Heart right ventricle (tissue), 16 donors: ENCODE results near the gene MED14. TPM values are rescaled to one million over a fixed set of nuclear protein-coding genes. Genes with fewer than 3 reads are reported as not detected.

Experiments
- ATAC-seq, 8 donors: fragments of 200-7000 bp; cut with Tn5 transposase; one replicate each; pipeline ENCODE4 v1.9.1; 2020; ENCODE audit warnings: mild to moderate bottlenecking in 8 of 8, moderate library complexity in 8 of 8, moderate number of reproducible peaks in 1 of 8
- DNase-seq, 2 donors: peaks; one replicate each; pipeline ENCODE4 v3.0.0-alpha.2; 2020
- H3K27ac ChIP-seq, 10 donors: fragments of 200-600 bp; sonication (generic) in 2 of 10; one replicate each; pipeline versions ENCODE4 v1.5.0 to v1.8.0; 2020 to 2022; ENCODE audit warnings: mild to moderate bottlenecking in 3 of 10
- H3K27me3 ChIP-seq, 7 donors: fragments of 200-600 bp; one replicate each; pipeline ENCODE4 v1.8.0; 2021 to 2022; ENCODE audit warnings: mild to moderate bottlenecking in 2 of 7
- H3K36me3 ChIP-seq, 9 donors: fragments of 200-600 bp; sonication (generic) in 1 of 9; one replicate each; pipeline versions ENCODE4 v1.5.0 to v1.8.0; 2020 to 2022; ENCODE audit warnings: mild to moderate bottlenecking in 2 of 9
- H3K4me1 ChIP-seq, 9 donors: fragments of 200-600 bp; sonication (generic) in 1 of 9; one replicate each; pipeline versions ENCODE4 v1.5.0 to v1.8.0; 2020 to 2022; ENCODE audit warnings: mild to moderate bottlenecking in 4 of 9
- H3K4me3 ChIP-seq, 10 donors: fragments of 200-600 bp; sonication (generic) in 2 of 10; one replicate each; pipeline versions ENCODE4 v1.5.0 to v1.8.0; 2020 to 2022; ENCODE audit warnings: mild to moderate bottlenecking in 7 of 10, moderate library complexity in 2 of 10
- H3K9me3 ChIP-seq, 11 donors: fragments of 200-600 bp in 10 of 11; sonication (generic) in 2 of 11; one replicate each; pipeline versions ENCODE4 v1.5.0 to v1.8.0; 2013 to 2022; ENCODE audit warnings: mild to moderate bottlenecking in 2 of 11, control low read depth in 1 of 11, moderate library complexity in 1 of 11
- CTCF ChIP-seq, 9 donors: fragments of 200-600 bp; sonication (generic) in 2 of 9; IDR thresholded peaks; one replicate each; pipeline versions ENCODE4 v1.5.0 to v1.8.0; 2021 to 2022; ENCODE audit warnings: antibody characterized with exemption in 9 of 9, mild to moderate bottlenecking in 5 of 9, moderate library complexity in 1 of 9
- WGBS, 2 donors: extraction: QIAGEN DNeasy Blood & Tissue Kit; methylation state at CpG; one replicate each; pipeline ENCODE4 v1.1.7; 2013; ENCODE audit warnings: inconsistent platforms in 1 of 2; 5-methylcytosine and 5-hydroxymethylcytosine counted together
- intact Hi-C, 10 donors: fragments of 100-400 bp; cut with DNase I; formaldehyde crosslinking; loops; one replicate each; pipeline versions ENCODE4 v1.11.1 to v1.14.2; 2022
- polyA plus RNA-seq, 2 donors: library from polyadenylated mRNA; stranded (reverse); fragments of 200-250 nt; gene quantifications; one replicate each; pipeline ENCODE4 v1.2.3, GENCODE V29; 2013
- total RNA-seq, 10 donors: library from RNA; stranded (reverse); fragmentation: NEBNext Ultra II Directional in 3 of 10; extraction: Animal tissue kit (Norgen Biotek cat#: 25700) in 3 of 10; gene quantifications; one replicate each; pipeline versions ENCODE4 v1.2.1 to v1.2.4, GENCODE V29; 2021 to 2023
- donor health status: Arrhythmogenic right ventricular cardiomyopathy.
- donor health status: ischemic (EF 13 %, LVEDD 7.1; RV severe dilation, severe dysfunction).
- donor health status: healthy with polysubstance abuse.
- donor health status: DM: no; HTN: yes; CAD: no.
- donor health status: DM: no; HTN: no; CAD: no.
- donor health status: ischemic (EF 25% LVEDD 6.9; RV normal size, moderate dysfunction).
- donor health status: ischemic (EF 25% LVEDD 5.7; RV mildly dilated, moderate dysfunction).
- donor health status: healthy.
- donor health status: DM: yes; HTN: yes; CAD: no.
- donor health status: Ischemic cardiomyopathy.
- donor health status: ischemic (EF 35%, LVEDD 5.7; RV mildly dilated, moderate dysfunction).
- donor health status: nonischemic (EF 11% LVEDD 7.7; RV severe dilation, severe dysfunction).
- donor health status: DM: yes; HTN: yes; CAD: no.
- donor health status: PGD.
- donor health status: ischemic (EF 29% LVEDD 5.4; RV normal size, mild dysfunction).
- donor health status: nonischemic (EF 23%, LVEDD 6.1; RV moderate dilation, normal function).

MED14 gene
- total and polyA plus RNA-seq, 12 donors: 7.1 to 44.9 (median 33.1) TPM

DNA sequence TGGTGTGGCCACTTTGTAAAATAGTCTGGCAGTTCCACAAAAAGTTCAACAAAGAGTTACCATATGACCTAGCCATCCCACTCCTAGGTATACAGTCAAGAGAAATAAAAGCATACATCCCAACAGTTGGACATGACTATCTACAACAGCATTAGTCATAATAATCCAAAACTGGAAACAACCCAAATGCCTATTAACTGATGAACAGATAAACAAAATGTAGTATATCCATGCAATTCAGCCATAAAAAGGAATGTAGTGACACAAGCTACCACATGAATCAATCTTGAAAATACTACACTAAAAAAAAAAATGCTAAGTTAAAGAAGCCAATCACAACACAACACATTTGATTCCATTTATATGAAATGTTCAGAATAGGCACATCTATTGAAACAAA lies 16.1 kb downstream of the MED14 start:
- Histone ChIP-seq H3K36me3 (peaks cover 0 to 34% (median 0%) of the 10 kb centered on the region in 9 donors), H3K27ac (no peak overlapping the region), H3K9me3 (no peaks in the 10 kb centered on the region), H3K4me3 (no peak overlapping the region), H3K4me1 (no peaks in the 10 kb centered on the region), H3K27me3 (peaks cover 0 to 53% (median 0%) of the 10 kb centered on the region in 7 donors)
- intact Hi-C loops: no loop called here
- TF ChIP-seq CTCF (IDR thresholded peaks at IDR 0.05): no peak
- no peak for ATAC-seq
- DNase-seq: no peak

GRCh38 chrX:40709395-40709794 lies 25.9 kb downstream of the MED14 start:
- Histone ChIP-seq H3K4me1 (no peaks in the 10 kb centered on the region), H3K4me3 (no peak overlapping the region), H3K27me3 (peaks cover 0 to 56% (median 0%) of the 10 kb centered on the region in 7 donors), H3K9me3 (no peaks in the 10 kb centered on the region), H3K27ac (no peak overlapping the region), H3K36me3 (peaks cover 0 to 97% (median 6%) of the 10 kb centered on the region in 9 donors)
- TF ChIP-seq CTCF (IDR thresholded peaks at IDR 0.05): no peak
- 90 to 96% methylated on average over 1 of the region's 1 CpG for WGBS, 2 donors
- intact Hi-C loops: no loop called here
- ATAC-seq (no peak), DNase-seq (no peak)

- DNase-seq (no peak), ATAC-seq (no peak)
- 83 to 86% methylated on average over 5 of the region's 5 CpGs for WGBS, 2 donors
- H3K4me3 ChIP-seq: no peak overlapping the region
- intact Hi-C loops: no loop called here
- no peak overlapping the region for H3K27ac ChIP-seq
- peaks cover 0 to 61% (median 0%) of the 10 kb centered on the region in 7 donors for H3K27me3 ChIP-seq
- H3K4me1 ChIP-seq: no peaks in the 10 kb centered on the region
- H3K36me3 ChIP-seq: peaks cover 0 to 93% (median 4%) of the 10 kb centered on the region in 9 donors
- no peaks in the 10 kb centered on the region for H3K9me3 ChIP-seq
- TF ChIP-seq CTCF (IDR thresholded peaks at IDR 0.05): no peak
Observed at GRCh38 chrX:40705658-40706312, 29.6 kb downstream of the MED14 start.

DNA sequence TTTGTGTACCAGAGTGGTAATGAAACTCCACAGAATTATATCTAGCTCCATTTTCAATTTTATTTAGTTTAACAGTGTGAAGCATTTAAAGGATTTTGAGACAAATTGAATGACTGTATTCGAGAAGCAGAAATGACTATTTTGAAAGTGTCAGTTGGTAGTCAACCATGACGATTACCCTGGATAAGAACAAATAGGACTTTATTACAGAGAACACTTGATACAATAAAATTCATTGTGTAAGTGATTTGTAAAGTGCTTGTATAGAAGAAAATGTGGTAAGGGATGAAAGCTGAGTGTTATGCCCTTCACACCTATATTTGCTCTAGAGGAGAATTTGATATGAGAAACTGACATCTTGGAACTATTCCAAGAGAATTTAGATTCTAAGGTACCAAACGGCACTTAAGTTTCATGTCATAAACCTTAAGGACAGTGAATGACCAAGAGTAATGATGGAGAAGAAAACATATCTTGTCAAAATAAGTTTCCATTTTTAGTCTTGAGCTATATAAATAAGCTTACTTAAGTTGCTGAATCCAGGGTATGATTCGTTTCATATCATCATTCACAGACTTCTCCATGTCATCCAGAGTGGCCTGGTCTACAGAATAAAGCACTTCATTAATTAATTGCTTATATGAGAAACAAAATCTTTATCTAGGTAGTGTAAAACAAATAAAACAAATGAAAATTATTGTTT lies 34.6 kb downstream of the MED14 start:
- Histone ChIP-seq H3K27me3 (peaks cover 0 to 56% (median 0%) of the 10 kb centered on the region in 7 donors), H3K4me3 (no peak overlapping the region), H3K36me3 (peaks cover 0 to 92% (median 4%) of the 10 kb centered on the region in 9 donors), H3K27ac (no peak overlapping the region), H3K9me3 (peaks cover 0 to 4% (median 0%) of the 10 kb centered on the region in 11 donors), H3K4me1 (no peaks in the 10 kb centered on the region)
- no peak for ATAC-seq
- TF ChIP-seq CTCF (IDR thresholded peaks at IDR 0.05): no peak
- DNase-seq: no peak
- intact Hi-C loops: no loop called here
- WGBS, 2 donors: 68 to 73% methylated on average over 4 of the region's 4 CpGs
